Measurements from ENCODE around the gene TBCK.

DNA sequence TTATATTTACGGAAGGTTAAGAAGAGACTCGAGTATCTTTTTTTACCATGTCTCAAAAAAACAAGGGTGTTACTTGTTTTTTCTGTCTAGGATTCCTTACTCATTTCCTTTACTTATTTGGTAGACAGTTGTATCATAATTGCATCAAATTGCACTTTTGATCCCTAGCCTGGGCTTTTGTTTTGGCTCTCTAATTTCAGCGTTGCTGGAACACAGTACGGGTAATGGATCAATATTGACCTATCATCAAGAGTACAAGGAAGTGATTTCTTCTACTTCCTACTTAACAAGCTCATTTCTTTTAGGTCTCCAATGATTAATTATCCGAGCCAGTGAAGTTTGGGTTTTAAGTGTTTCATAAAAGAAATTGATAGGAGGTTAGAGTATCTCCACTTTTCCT is 17.2 kb upstream of the TBCK start:
- TF ChIP-seq, protein P1, sequence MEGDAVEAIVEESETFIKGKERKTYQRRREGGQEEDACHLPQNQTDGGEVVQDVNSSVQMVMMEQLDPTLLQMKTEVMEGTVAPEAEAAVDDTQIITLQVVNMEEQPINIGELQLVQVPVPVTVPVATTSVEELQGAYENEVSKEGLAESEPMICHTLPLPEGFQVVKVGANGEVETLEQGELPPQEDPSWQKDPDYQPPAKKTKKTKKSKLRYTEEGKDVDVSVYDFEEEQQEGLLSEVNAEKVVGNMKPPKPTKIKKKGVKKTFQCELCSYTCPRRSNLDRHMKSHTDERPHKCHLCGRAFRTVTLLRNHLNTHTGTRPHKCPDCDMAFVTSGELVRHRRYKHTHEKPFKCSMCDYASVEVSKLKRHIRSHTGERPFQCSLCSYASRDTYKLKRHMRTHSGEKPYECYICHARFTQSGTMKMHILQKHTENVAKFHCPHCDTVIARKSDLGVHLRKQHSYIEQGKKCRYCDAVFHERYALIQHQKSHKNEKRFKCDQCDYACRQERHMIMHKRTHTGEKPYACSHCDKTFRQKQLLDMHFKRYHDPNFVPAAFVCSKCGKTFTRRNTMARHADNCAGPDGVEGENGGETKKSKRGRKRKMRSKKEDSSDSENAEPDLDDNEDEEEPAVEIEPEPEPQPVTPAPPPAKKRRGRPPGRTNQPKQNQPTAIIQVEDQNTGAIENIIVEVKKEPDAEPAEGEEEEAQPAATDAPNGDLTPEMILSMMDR (IDR thresholded peaks at IDR 0.05): no peak
- no peak for TF ChIP-seq POLR2A (IDR thresholded peaks at IDR 0.05)
